Activated CD4-positive, alpha-beta T cell treated with anti-CD3 and anti-CD28 coated beads, Interleukin-2, Interleukin-6, amounts not matched to agents 100 ng/mL and 50 ng/mL, durations not matched to agents 16 hours and 8 hours (primary cell): ENCODE data around the gene MACO1.
A peak's percentile ranks its signal among the peaks of the same experiment; 100 is the strongest.

Experiments used
- DNase-seq: peaks from one replicate; pipeline ENCODE4 v3.0.0-alpha.2; 2020

Gene MACO1

GRCh38 chr1:25526753-25527152 is 96.1 kb downstream of the MACO1 start:
- no peak for DNase-seq

- no peak for DNase-seq
Measured at GRCh38 chr1:25527226-25527846, 96.6 kb downstream of the MACO1 start.

GRCh38 chr1:25527946-25528595 is 97.4 kb downstream of the MACO1 start:
- DNase-seq, result no peak

GRCh38 chr1:25528881-25529517 is 98.3 kb downstream of the MACO1 start:
- no peak for DNase-seq

GRCh38 chr1:25529518-25530185 is 99.0 kb downstream of the MACO1 start:
- no peak for DNase-seq

GRCh38 chr1:25530186-25531081 is 99.7 kb downstream of the MACO1 start:
- DNase-seq, result no peak

GRCh38 chr1:25531082-25531461 is 100.4 kb downstream of the MACO1 start:
- no peak for DNase-seq

GRCh38 chr1:25532970-25533369 is 102.3 kb downstream of the MACO1 start:
- no peak for DNase-seq

- DNase-seq, result no peak
Measured at GRCh38 chr1:25533775-25534409, 103.2 kb downstream of the MACO1 start.

GRCh38 chr1:25534410-25534788 is 103.7 kb downstream of the MACO1 start:
- DNase-seq, result no peak

GRCh38 chr1:25536124-25536523 is 105.4 kb downstream of the MACO1 start:
- no peak for DNase-seq

GRCh38 chr1:25537153-25537831 is 106.6 kb downstream of the MACO1 start:
- no peak for DNase-seq

- DNase-seq, result no peak
Measured at GRCh38 chr1:25538191-25538767, 107.6 kb downstream of the MACO1 start.

GRCh38 chr1:25540750-25541342 is 110.1 kb downstream of the MACO1 start:
- DNase-seq, result no peak

- no peak for DNase-seq
Measured at GRCh38 chr1:25541425-25541824, 110.7 kb downstream of the MACO1 start.

- no peak for DNase-seq
Measured at GRCh38 chr1:25541889-25542658, 111.4 kb downstream of the MACO1 start.

GRCh38 chr1:25543005-25543424 is 112.3 kb downstream of the MACO1 start:
- no peak for DNase-seq

- peak; percentile 77 for DNase-seq
Measured at GRCh38 chr1:25543425-25544242, 112.9 kb downstream of the MACO1 start, which contains the start of gene LDLRAP1. TSS of gene LDLRAP1 (plus strand) at chr1:25543606. CDS start at chr1:25543699, 93 bp downstream.

- no peak for DNase-seq
Measured at GRCh38 chr1:25544243-25544764, 113.6 kb downstream of the MACO1 start.
